Neural progenitor cell (in vitro differentiated cells): ENCODE results near the gene ERN1. TPM values are rescaled to one million over a fixed set of nuclear protein-coding genes. Genes with fewer than 3 reads are reported as not detected.

Experiments
- DNase-seq: peaks from one replicate; pipeline ENCODE4 v3.0.0-alpha.2; 2016; ENCODE audit warnings: low spot score
- H2AFZ ChIP-seq: fragments of 200-600 bp; sonication (generic); replicated peaks from 2 replicates; pipeline ENCODE4 v1.6.1; 2016; ENCODE audit warnings: antibody characterized with exemption
- H3F3A ChIP-seq: fragments of 200-600 bp; sonication (generic); 2 replicates; pipeline ENCODE4 v1.6.1; 2016; ENCODE audit warnings: antibody characterized with exemption, low read depth
- H3K27ac ChIP-seq: fragments of 200-600 bp; sonication (generic); 2 replicates; pipeline ENCODE4 v1.5.1; 2016; ENCODE audit warnings: mild to moderate bottlenecking
- H3K27me3 ChIP-seq: fragments of 200-600 bp; sonication (generic); 2 replicates; pipeline ENCODE4 v1.6.1; 2016; ENCODE audit warnings: mild to moderate bottlenecking, moderate library complexity
- H3K36me3 ChIP-seq: fragments of 200-600 bp; sonication (generic); 2 replicates; pipeline ENCODE4 v1.5.1; 2016
- H3K4me1 ChIP-seq: fragments of 200-600 bp; sonication (generic); 2 replicates; pipeline ENCODE4 v1.6.1; 2016; ENCODE audit warnings: mixed run types
- H3K4me2 ChIP-seq: fragments of 200-600 bp; sonication (generic); 2 replicates; pipeline ENCODE4 v1.6.1; 2016
- H3K4me3 ChIP-seq: fragments of 200-600 bp; sonication (generic); 2 replicates; pipeline ENCODE4 v1.5.1; 2016
- H3K79me2 ChIP-seq: fragments of 200-600 bp; sonication (generic); 2 replicates; pipeline ENCODE4 v1.6.1; 2016; ENCODE audit warnings: low read depth
- H3K9ac ChIP-seq: fragments of 200-600 bp; sonication (generic); 2 replicates; pipeline ENCODE4 v1.6.1; 2016
- H3K9me3 ChIP-seq: fragments of 200-600 bp; sonication (generic); 2 replicates; pipeline ENCODE4 v1.5.1; 2016; ENCODE audit warnings: low read depth
- H4K20me1 ChIP-seq: fragments of 200-600 bp; sonication (generic); 2 replicates; pipeline ENCODE4 v1.6.1; 2016; ENCODE audit warnings: low read depth
- H3K27ac Mint-ChIP-seq: 3 replicates; pipeline ENCODE4 v1.8.0; 2021; ENCODE audit warnings: mixed read lengths
- H3K27me3 Mint-ChIP-seq: 2 replicates; pipeline ENCODE4 v1.8.0; 2022; ENCODE audit warnings: low read depth, mild to moderate bottlenecking, inconsistent platforms, moderate library complexity, mixed read lengths; ENCODE audit not compliant: insufficient read depth
- H3K36me3 Mint-ChIP-seq: 3 replicates; pipeline ENCODE4 v1.8.0; 2021; ENCODE audit warnings: mixed read lengths
- H3K4me1 Mint-ChIP-seq: 3 replicates; pipeline ENCODE4 v1.8.0; 2021; ENCODE audit warnings: mixed read lengths
- H3K4me3 Mint-ChIP-seq: 3 replicates; pipeline ENCODE4 v1.8.0; 2021; ENCODE audit warnings: mild to moderate bottlenecking, moderate library complexity, mixed read lengths
- H3K9me3 Mint-ChIP-seq: 3 replicates; pipeline ENCODE4 v1.8.0; 2020; ENCODE audit warnings: mixed read lengths
- CTCF ChIP-seq: fragments of 200-600 bp; sonication (generic); IDR thresholded peaks from 2 replicates; pipeline ENCODE4 v1.5.1; 2017; ENCODE audit warnings: antibody characterized with exemption, mild to moderate bottlenecking
- EZH2 ChIP-seq: fragments of 200-600 bp; sonication (generic); IDR thresholded peaks from 2 replicates; pipeline ENCODE4 v1.6.1; 2017; ENCODE audit warnings: antibody characterized with exemption, mild to moderate bottlenecking, moderate library complexity
- EZH2phosphoT487 ChIP-seq: fragments of 200-600 bp; sonication (generic); IDR thresholded peaks from 2 replicates; pipeline ENCODE4 v1.6.1; 2017; ENCODE audit warnings: antibody characterized with exemption
- total RNA-seq: library from RNA; depleted of rRNA; stranded (reverse); fragments of >200 nt; gene quantifications from 2 replicates; pipeline ENCODE4 v1.2.3, GENCODE V29; 2015; ENCODE audit warnings: low replicate concordance

The ERN1 gene
- total RNA-seq, 1 donor from 2014 or later = 2.4 TPM

GRCh38 chr17:64173646-64174045 lies 43.7 kb upstream of the ERN1 start:
- Histone ChIP-seq H3K79me2 (no peaks in the 10 kb centered on the region), H3F3A (no peaks in the 10 kb centered on the region), H3K27ac (no peak overlapping the region), H3K4me3 (no peak overlapping the region), H3K27me3 (no peaks in the 10 kb centered on the region), H3K9ac (no peak overlapping the region), H2AFZ (no peak overlapping the region), H3K4me2 (no peak overlapping the region), H3K4me1 (no peaks in the 10 kb centered on the region), H3K9me3 (no peaks in the 10 kb centered on the region), H3K36me3 (no peaks in the 10 kb centered on the region), H4K20me1 (no peaks in the 10 kb centered on the region)
- Mint-ChIP-seq H3K4me3 (no peak overlapping the region), H3K27ac (peak overlapping the region; percentile 53), H3K4me1 (no peaks in the 10 kb centered on the region), H3K27me3 (peaks cover 2% of the 10 kb centered on the region), H3K9me3 (no peaks in the 10 kb centered on the region), H3K36me3 (peaks cover 18% of the 10 kb centered on the region)
- TF ChIP-seq EZH2phosphoT487 (no peak), CTCF (no peak), EZH2 (no peak)
- no peak for DNase-seq

- H3K4me2 ChIP-seq = no peak overlapping the region
- H3K27me3 Mint-ChIP-seq = peaks cover 2% of the 10 kb centered on the region
- no peaks in the 10 kb centered on the region for H3K4me1 Mint-ChIP-seq
- H3F3A ChIP-seq = no peaks in the 10 kb centered on the region
- no peak overlapping the region for H3K27ac ChIP-seq
- H2AFZ ChIP-seq = no peak overlapping the region
- H3K4me1 ChIP-seq = no peaks in the 10 kb centered on the region
- H3K27ac Mint-ChIP-seq = no peak overlapping the region
- peaks cover 19% of the 10 kb centered on the region for H3K36me3 Mint-ChIP-seq
- H3K36me3 ChIP-seq = no peaks in the 10 kb centered on the region
- no peaks in the 10 kb centered on the region for H3K27me3 ChIP-seq
- H3K9me3 Mint-ChIP-seq = no peaks in the 10 kb centered on the region
- no peaks in the 10 kb centered on the region for H3K9me3 ChIP-seq
- H4K20me1 ChIP-seq = no peaks in the 10 kb centered on the region
- H3K79me2 ChIP-seq = no peaks in the 10 kb centered on the region
- no peak for DNase-seq
- no peak overlapping the region for H3K9ac ChIP-seq
- no peak overlapping the region for H3K4me3 ChIP-seq
- no peak for TF ChIP-seq CTCF
- TF ChIP-seq EZH2 = no peak
- no peak for TF ChIP-seq EZH2phosphoT487
- no peak overlapping the region for H3K4me3 Mint-ChIP-seq
Measured at GRCh38 chr17:64172510-64172909, 42.6 kb upstream of the ERN1 start.

- Histone ChIP-seq H3K9ac (no peak overlapping the region), H3K27ac (no peak overlapping the region), H3K9me3 (no peaks in the 10 kb centered on the region), H3K4me1 (no peaks in the 10 kb centered on the region), H3K27me3 (no peaks in the 10 kb centered on the region), H3K79me2 (no peaks in the 10 kb centered on the region), H3F3A (no peaks in the 10 kb centered on the region), H3K4me2 (no peak overlapping the region), H3K36me3 (no peaks in the 10 kb centered on the region), H3K4me3 (no peak overlapping the region), H2AFZ (no peak overlapping the region), H4K20me1 (no peaks in the 10 kb centered on the region)
- TF ChIP-seq EZH2 = no peak
- no peak for TF ChIP-seq CTCF
- no peak for TF ChIP-seq EZH2phosphoT487
- Mint-ChIP-seq H3K4me1 (no peaks in the 10 kb centered on the region), H3K27ac (no peak overlapping the region), H3K4me3 (no peak overlapping the region), H3K27me3 (peaks cover 2% of the 10 kb centered on the region), H3K9me3 (no peaks in the 10 kb centered on the region), H3K36me3 (peaks cover 22% of the 10 kb centered on the region)
- DNase-seq = no peak
Measured at GRCh38 chr17:64171041-64171440, 41.1 kb upstream of the ERN1 start.
